T-helper 9 cell (primary cell): ENCODE results near the gene AAGAB.
"Not testable (repeated sequence)": the region's sequence is repeated elsewhere in the genome, so short reads cannot be mapped to it uniquely, and the experiment has no call there.

Experiments used
- DNase-seq: peaks from one replicate; pipeline ENCODE4 v3.0.0-alpha.2; 2020

Gene AAGAB

DNA sequence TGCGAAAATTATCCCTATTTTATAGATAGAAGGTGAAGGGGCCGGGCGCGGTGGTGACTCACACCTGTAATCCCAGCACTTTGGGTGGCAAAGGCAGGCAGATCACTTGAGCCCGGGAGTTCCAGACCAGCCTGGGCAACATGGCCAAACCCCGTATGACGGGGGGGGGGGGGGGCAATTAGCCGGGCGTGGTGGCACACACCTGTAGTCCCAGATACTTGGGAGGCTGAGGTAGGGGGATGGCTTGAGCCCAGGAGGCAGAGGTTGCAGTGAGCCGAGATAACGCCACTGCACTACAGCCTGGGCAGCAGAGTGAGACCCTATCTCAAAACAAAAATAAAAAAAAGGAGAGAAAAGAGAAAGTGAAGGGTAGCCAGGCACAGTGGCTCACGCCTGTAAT is 1.4 kb downstream of the AAGAB start:
- DNase-seq: no peak

DNA sequence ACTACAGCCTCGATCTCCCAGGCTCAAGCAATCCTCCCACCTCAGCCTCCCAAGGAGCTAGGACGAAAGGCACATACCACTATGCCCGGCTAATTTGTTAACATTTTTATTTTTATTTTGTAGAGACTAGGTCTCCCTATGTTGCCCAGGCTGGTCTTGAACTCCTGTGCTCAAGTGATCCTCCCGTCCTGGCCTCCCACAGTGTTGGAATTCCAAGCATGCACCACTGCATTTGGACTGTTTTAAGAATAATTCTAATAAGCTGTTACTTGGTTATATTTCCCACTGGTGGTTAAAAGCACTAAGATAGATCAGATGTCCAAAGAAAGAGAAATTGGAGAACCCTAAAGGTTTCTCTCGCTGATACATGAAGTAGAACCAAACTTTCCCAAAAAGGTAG is 3.1 kb downstream of the AAGAB start:
- DNase-seq: no peak

GRCh38 chr15:67249830-67250229 is 4.6 kb downstream of the AAGAB start:
- no peak for DNase-seq

- no peak for DNase-seq
Measured at GRCh38 chr15:67248011-67248505, 6.4 kb downstream of the AAGAB start.

- not testable (repeated sequence) for DNase-seq
Measured at GRCh38 chr15:67246606-67247005, 7.9 kb downstream of the AAGAB start.

GRCh38 chr15:67244971-67245478 is 9.4 kb downstream of the AAGAB start:
- no peak for DNase-seq

DNA sequence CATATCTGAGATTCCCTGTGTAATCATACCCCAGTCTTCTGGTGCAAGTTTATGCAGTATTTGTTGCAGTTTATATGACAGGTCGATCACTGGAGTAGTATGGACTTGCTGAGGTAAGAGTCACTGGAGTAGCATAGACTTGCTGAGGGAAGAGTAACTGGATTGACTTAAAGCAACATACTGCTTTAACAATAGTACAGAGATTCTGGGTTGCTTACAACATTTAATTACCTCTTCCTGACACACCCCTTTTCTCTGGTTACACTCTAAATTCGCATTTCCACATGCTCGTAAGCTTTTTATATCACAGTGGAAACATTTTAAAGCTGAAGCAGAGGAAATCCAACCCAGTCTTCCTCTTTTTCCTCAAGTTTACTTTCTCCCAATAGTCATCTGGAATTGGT is 11.8 kb downstream of the AAGAB start:
- DNase-seq: no peak

- DNase-seq: no peak
Measured at GRCh38 chr15:67241132-67241855, 13.2 kb downstream of the AAGAB start.

DNA sequence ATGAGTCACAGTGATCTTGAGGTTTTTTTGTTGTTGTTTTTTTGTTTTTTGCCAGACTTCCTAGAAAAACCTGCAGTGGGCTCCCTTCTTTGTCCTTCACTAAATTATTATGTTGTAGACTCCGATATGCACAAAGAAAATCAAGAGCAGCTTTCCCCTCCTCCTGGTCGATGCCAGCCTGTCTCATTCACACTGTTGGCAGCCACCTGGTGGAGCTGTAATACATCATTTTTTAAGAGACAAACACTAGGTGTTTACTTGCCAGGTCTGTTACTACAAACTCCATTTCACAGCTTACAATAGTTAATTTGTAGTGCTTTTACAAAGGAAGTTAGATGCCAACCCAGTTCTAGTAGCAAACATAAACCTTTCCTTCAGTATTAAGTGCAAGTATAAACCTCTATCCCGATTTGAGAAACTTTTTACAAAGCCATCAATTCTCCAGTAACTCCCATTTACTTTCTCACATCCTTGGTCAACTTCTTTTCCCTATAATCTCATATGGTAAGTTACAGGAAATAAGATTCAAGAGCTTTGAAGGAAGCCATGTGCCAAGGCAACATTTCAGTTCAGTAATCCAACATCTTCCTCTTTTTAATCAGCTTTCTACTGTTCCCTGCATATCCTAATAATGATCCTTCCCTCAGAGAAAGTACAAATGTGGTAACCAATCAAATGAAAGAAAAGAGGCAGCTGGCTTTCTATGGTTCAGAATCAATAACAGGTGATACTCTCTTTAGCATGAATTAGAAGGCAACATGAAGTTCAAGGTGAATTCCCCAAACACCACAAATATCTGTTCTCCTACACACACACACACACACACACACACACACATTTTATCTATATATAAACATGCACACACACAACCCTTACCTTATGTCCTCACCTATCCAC is 14.0 kb downstream of the AAGAB start:
- DNase-seq: no peak

DNA sequence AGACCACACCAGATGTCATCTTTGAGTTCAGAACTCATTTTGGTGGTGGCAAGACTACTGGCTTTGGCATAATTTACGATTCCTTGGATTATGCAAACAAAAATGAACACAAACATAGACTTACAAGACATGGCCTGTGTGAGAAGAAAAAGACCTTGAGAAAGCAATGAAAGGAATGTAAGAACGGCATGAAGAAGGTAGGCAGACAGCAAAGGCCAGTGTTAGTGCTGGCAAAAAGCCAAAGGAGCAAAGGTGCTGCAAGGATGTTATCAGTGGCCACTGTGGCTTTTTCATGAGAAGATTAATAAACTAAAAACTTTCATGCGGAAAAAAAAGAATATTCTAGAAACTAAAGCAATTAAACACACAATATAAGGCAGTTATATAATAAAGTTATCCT is 21.9 kb downstream of the AAGAB start:
- DNase-seq: no peak

DNA sequence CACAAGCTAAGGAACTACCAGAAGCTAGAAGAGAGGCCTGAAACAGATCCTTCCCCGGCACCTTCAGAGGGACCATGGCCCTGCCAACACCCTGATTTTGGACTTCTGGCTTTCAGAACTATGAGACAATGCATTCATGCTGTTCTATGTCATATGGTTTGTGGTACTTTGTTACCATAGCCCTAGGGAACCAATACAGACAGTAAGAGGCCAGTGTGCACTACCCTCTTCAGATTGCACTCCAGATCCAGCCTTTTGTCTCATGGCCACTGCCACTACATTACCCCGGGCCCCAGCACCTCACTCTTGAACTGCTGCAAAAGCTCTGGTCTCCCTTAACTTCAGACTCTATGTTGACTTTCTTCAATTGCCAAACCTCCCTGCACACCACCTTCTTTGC is 24.0 kb downstream of the AAGAB start:
- no peak for DNase-seq

DNA sequence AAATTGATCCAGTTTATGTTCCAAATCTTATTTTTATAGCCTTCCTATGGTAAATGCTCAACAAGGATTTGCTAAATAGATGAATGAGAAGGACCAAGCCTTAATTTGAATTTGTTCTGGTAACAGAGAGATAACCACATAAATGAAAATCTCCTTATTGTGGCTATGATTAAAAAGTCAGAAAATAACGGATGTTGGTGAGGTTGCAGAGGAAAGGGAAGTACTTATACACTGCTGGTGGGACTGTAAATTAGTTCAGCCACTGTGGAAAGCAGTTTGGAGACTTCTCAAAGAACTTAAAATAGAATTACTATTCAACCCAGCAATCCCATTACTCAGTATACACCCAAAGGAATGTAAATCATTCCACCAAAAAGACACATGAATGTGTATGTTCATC is 26.2 kb downstream of the AAGAB start:
- no peak for DNase-seq

DNA sequence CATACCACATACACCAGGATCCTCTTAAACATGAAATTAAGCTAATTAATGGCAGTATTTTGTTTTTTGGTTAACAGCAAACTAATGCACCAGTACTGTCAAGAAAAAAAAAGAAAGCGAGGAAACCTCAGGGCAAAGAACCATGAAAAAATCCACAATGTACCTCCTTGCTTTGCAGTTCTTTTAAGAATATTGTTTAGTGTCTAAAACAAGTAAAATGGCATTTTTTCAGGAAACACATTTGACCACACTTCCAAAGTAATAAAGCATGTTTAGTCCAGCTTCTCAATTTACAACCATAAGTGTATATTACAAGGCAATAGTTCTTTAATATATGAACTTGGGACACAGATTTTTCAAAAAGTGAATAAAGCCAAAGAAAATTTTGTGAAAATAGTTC is 26.6 kb downstream of the AAGAB start:
- DNase-seq: no peak

GRCh38 chr15:67227431-67227830 is 27.0 kb downstream of the AAGAB start:
- no peak for DNase-seq

DNA sequence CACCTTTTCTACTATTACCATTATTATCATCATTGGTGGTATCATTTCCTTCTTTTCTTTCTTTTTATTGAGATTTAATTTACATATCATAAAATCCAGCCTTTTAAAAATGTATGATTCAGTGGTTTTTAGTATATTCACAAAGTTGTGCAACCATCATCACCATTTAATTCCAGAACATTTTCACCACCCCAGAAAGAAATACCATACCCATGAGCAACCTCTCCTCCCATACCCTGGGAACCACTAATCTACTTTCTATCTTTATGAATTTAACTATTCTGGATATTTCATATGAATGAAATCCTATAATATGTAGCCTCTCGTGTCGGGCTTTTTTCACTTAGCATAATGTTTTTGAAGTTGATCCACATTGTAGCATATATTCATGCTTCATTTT is 29.1 kb downstream of the AAGAB start:
- DNase-seq: no peak

DNA sequence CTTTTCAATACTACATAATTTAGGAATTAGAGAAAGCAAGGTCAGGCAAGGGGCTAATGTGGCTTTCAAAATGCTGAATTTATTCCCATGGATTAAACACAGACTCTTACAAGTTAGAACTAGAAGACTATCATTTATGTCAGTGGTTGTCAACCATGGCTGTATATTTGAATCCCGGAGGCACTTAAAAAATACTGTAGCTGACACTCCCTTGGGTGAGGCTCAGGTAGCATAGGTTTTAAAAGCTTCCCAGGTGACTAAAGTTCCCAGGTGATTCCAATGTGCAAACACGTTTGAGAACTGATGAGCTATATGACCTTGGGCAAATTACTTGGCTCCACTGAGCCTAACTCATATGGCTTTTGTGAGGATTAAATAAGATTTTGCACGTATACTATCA is 29.6 kb downstream of the AAGAB start:
- DNase-seq: no peak

DNA sequence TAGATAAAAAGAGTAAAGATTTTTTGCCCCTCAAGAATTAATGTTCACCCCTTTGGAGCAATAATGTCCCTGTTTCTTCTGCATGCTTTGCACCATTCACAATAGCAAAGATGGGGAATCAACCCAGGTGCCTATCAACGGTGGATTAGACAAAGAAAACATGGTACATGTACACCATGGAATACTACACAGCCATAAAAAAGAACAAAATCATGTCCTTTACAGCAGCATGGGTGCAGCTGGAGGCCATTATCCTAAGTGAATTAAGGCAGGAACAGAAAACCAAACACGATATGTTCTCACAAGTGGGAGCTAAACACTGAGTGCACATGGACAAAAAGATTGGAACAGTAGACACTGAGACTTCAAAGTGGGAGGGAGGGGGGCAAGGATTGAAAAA is 35.2 kb downstream of the AAGAB start:
- DNase-seq: no peak

- no peak for DNase-seq
Measured at GRCh38 chr15:67218428-67218827, 36.0 kb downstream of the AAGAB start.

GRCh38 chr15:67216859-67217258 is 37.6 kb downstream of the AAGAB start:
- DNase-seq: no peak

- no peak for DNase-seq
Measured at GRCh38 chr15:67215102-67215501, 39.4 kb downstream of the AAGAB start.

GRCh38 chr15:67212684-67213367 is 41.6 kb downstream of the AAGAB start:
- DNase-seq: no peak

DNA sequence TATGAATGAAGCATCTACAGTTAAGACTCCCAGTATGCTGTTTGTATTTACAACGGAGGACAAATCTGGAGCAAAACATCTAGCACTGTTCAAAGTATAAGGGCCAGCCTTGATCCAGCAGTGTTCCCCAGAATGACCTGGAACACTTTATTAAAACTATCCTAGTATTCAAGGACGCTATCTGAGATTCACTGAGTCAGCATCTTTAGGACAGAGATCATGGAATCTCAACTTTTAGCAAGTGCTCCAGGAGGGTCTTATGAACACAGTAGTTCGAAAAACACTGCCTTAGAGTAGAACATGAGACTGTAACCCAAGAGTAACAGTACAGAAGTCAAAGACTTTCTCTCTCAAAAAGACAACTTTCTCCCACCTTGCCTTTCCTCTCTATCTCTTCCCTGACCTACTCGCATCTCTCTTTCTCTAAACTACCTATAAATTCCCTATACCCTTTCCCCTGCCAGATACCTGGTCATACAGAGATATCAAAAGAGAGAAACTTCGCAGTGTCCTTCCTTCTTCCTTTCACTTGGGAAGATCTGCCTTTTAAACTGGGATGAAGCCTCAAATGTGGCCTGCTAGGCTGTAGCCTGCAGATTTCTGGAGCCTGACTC is 43.8 kb downstream of the AAGAB start:
- no peak for DNase-seq

GRCh38 chr15:67208396-67208795 is 46.1 kb downstream of the AAGAB start:
- DNase-seq: no peak
